CD4-positive, alpha-beta T cell treated with Interleukin-15 for 4 hours (primary cell): ENCODE data around the gene MCC.

Experiments used
- DNase-seq: peaks from one replicate; pipeline ENCODE4 v3.0.0-alpha.2; 2020; ENCODE audit warnings: low spot score

The MCC gene

DNA sequence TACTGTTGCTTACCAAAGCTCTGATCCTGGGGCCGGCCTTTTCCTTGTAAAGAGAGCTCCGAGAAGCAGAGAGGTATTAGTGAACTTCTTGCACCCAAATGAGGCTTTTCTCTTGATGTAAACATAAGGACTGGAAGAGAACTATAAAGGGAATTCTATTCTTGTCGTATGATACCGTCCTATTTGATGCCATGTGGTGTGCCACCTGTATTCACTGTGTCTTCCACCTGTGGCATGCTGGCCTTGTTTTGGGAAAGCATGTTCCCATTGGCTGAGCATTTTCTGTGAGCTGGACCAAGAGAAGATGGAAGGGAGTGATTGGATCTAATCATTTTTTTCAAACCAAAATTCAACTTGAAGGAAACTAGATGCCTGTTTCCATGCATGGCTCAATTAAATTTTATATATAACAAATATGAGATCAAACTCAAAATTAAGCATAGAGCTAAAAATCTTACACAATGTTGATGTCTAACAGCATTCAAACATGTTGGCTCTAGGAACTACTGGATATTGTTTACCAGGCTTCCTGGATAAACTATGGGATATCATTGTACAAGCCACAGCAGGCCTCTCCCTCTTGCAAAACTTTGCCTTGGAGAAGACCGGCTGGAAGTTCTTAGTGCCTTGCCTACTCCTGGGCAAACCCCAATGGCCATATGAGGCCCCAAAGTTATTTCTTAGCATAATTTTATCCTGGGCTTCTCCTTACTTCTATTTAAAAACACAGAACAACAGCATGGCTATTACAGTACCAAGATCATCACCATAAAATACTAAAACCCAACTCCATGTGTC lies 168.8 kb downstream of the MCC start:
- no peak for DNase-seq

DNA sequence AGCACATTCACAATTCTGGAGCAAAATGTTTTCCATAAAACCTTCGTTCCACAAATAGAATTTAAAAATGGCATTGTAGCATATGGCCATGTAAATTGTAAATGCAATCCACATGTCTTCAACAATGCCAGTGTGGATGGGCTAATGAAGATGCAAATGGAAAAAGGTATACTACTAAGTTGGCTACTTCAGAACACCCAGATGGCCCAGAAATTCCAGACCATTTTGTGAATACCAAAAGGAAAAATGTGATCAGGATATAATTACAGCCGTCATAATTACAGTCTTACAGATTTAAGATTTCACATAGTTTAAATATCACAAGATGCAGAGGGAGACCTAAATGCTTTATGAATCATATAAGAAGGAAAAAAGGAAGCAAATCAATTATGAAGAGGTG lies 170.6 kb downstream of the MCC start:
- DNase-seq = no peak

DNA sequence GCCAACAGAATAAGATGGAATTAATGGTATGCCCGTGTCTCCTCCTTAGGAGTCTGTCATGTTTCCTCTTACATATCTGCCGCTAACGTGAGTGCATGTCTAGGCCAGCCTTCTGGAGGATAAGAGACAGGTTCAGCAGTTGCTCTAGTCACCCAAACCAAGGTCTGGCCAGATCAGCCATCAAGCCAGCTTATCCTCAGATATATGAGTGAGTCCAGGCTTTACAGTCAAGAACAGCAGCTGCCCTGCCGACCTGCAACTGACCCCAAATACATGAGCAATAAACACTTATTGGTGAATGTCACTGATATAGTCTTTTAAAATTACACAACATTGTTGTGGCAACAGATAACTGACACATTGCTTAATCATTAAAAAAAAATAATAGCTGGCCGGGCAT lies 177.0 kb downstream of the MCC start:
- no peak for DNase-seq

DNA sequence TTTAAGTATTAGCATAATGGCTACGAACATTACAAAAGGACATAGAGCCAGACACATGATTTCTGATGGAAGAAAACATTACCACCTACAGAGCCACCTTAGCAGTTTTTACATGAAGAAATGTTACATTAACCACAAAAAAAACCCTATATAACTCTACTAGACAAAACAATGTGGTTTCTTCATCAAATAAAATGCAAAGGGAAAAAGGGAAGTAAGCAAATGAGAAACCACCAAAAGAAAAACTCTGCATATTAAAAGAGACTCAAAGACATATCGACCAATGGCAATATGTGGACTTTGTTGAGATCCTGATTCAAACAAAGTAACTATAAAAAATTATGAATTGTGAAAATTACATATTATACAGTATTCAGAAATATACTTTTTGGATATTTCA lies 186.1 kb downstream of the MCC start:
- DNase-seq = no peak

DNA sequence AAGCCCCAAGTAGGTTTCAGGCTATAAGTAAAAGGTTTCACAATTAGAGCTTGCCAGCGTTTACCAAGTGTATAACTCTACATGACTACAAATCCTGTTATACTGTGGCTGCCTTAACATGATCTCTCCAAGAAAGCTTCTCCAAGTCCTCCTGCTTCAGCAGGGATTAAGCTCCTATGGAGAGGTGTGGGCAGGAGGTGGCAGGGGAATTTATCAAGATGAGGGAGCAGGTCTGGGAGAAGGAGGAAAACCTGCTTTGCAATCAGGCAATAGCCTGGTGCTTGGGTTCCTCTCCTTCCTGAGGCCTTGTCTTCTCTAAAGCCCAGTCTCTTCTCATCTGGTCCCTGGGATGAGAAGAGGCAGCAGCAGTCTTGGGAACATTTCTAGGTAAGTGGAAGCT lies 188.7 kb downstream of the MCC start:
- DNase-seq = no peak

DNA sequence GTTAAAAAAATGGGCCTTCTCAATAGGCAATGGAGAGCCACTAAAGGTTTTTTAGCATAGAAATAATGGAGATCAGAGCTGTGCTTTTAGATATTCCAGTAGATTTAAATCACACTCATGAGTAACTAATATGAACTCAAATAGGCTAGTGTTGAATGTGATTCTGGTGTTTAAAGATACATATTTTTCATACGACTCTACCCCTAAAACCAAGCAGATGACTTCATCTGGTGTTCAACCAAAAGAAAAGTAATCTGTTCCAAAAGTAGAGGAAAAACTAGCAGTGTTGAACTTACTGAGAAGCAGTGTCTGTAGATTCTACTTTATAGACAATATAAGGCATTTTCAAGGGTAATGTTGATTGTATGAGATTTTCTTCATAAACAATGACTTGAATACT lies 191.6 kb downstream of the MCC start:
- no peak for DNase-seq

DNA sequence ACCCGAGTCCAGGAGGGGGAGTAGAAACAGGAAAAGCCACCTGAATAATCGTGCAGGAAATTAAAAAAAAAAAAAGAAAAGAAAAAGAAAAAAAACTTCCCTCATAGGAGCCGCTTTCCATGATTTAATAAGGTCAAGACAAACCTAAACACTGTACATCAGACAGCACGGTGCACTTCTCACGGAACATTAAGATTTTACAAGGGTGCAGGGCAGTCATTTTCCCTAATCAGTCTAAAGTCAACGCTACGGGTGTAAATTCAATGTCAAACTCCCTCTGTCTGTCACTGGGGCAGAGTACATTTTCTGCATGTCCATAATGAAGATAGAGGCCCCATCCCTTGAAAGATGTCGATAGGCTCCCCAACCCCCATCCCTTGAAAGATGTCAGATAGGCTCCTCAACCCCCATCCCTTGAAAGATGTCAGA lies 193.1 kb downstream of the MCC start:
- DNase-seq = no peak

DNA sequence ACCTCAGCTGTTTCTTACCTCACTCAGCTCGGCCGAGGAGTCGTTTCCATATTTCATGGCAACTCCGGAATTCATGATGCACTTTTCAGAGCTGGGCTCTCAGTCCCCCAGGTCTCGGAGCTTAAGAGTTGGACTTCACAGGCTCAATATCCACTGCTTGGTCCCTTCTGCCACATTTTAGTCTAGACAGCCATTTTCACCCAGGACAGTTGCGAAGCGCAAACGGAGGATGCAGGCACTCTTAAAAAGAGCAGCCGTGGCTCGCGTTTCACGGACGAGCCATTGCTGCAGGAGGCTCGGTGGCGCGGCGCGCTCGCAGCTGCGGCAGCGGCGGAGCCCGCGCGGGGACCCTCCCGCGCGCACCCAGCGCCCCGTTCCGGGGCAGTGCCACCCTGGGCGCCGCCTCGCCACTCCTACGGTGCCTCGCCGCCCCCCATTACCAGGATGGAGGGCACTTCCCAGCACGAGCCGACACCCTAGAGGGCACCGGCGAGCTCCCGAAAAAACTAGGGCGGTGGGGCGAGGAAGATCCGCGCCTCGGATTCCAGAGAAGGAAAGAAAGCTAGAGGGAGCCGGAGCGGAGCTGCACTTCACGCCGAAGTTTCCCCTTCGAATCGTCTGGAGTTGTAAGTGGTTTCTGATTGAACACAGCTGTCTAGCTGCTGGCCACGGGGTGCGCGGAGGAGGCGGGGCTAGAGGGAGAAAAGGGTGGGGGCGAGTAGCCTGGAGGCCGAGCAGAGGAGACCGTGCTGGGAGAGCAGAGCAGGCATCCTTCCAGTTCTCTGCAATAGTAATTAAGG lies 193.7 kb downstream of the MCC start:
- DNase-seq = peak; percentile 60

DNA sequence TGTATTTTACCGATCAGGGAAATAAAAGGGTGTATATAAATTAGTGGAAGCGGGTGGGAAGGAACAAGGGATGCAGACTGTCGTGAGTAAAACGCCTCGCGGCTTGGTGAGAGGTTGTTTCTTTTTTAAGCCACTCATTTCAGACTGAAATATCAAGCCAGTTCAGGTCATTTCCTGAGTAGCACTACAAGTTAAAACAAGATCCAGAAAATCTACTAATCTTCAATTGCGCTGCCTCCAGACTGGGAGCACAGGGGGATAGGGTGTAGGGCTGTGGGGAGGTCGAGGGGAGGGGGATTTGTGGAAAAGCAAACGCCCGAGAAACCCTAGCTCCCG lies 194.3 kb downstream of the MCC start:
- no peak for DNase-seq

DNA sequence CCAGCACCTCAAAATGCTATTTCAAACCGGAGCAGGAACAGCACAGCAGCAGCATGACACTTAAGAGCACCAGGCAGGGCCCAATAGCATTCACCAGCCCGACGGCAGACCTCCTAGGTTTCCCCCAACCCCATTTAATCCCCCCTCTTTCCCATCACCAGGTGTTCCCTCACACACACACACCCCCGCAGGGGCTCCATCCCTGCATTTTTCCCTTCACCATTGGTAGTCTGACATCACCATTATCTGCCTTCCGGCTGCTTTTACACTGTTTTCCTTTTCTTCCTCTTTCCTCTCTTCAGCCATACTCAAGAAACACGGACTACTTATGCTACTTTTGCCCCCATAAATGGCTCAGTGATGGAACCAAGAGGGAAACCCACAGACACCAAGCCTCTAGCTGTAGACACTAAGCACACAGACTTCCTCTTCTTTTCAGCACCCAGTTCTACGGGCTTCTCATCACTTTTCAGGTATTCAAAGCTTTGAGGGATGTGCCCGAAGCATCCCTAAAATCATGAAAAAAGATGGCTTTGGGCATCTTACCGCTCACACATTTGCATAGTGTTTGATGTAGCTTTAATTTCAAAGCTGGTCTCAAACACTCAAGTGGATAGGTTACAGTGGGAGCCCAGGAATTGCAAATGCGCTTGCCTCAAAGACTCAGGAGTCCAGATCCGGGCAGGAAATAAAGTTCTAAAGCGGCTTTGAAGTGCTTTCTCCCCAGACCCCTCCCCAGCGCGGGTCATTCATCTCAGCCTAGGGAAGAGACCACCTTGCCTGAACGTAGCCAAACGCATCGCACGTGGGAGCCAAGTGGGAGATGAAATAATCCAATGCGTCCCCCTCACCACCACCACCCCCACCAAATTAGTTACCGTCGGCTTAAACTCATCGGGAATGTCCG lies 194.9 kb downstream of the MCC start:
- DNase-seq = no peak

DNA sequence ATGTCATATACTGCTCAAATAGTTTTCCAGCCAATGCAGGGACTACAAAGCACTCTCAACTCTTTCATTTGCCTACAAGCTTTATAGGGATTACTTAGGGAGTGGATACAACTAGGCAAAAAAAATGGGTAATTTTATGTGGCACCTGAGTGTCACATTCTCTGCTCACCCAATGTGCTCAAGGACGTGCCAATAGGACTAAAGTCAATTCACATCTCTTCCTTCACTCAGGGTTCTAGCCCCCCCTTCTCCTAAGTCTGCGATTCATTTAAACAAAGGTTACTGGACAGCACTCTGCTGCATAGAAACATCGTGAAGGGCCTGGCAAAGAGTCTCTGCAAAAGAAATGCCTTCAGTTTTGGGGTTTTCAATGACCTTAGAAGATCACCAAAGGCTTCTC lies 195.8 kb downstream of the MCC start:
- no peak for DNase-seq

DNA sequence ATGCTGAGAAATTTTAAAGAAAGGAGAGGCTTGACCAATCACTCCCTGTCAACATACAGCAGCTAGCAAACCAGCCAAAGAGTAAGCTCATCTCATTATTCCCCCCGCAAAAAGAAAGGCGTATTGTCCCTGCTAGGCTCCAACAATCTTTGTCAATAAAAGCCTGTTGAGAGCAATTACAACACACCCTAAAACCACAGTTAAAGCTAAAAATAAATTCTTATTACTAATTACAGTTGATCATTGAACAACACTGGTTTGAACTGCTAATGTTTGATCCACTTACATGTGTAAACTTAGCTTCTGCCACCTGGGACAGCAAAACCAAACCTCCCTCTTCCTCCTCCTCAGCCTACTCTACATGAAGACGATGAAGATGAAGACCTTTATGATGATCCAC lies 204.7 kb downstream of the MCC start:
- no peak for DNase-seq

DNA sequence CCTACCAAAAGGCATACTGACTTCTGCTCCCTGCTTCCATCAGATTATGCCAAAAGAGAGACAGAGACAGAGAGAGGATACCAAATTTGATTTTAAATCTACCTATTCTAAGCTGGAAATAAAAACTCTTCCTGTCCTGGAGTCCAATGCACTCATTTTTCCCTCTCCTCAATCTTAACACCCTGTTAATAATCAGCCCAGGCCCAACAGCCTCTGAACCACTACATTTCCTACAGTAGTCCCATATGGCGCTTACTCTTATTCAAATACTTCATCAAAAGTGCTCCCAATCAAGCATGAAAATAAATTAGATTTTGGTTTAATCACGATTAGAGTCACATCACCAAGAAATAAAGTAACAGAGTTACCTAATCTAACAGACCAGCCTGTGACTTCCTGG lies 205.8 kb downstream of the MCC start:
- no peak for DNase-seq

DNA sequence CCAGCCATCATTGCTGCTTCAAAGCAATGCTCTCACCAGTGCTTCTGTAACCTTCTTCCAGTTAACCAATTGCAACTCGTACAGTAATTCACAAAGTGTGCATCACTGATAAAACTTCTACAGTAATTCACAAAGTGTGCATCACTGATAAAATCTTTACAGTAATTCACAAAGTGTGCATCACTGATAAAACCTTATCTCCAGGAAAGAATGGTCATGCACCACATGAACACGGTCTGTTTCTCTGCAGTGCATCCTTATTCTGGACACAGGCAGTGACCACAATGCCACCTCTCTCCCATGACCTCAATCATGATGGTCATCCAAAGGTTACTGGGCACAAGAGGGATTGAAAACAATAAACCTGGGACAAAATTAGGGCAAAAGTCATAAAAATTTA lies 207.1 kb downstream of the MCC start:
- DNase-seq = no peak

DNA sequence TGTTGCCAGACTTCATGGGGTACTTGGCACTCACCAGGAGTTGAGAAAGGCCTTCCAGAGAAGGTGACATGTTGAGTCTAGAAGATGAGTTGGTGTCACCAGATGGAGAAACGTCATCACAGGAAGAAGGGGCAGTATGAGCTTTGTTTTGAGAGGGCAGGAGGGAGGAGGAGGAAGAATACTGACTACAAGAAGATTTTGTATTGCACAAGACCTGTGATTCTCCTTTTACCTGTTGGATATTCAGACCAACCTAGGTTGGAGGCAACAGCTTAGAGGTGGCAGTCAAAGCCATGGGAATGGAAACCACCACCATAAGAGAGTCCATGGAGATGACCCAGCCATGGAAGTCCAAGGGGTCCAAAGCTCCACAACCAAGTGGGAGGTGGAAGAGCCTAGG lies 207.7 kb downstream of the MCC start:
- no peak for DNase-seq

DNA sequence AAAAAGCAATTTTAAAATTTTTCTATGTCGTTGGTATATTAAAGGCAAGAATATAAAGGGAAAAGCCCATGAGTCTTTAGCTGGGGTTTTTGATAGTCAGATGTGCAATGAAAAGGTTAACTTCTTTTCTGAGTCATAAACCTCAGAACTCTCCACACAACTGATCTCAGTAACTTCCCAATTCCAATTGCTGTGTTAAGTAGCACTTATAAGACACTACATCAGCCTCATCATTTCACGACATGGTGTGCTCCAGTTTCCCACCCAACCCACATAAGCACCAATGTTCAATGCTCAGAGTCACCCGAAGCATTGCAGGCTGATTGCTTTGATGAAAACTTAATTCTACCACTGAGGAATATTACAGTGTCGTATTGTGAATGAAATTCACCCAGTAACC lies 209.3 kb downstream of the MCC start:
- DNase-seq = no peak

DNA sequence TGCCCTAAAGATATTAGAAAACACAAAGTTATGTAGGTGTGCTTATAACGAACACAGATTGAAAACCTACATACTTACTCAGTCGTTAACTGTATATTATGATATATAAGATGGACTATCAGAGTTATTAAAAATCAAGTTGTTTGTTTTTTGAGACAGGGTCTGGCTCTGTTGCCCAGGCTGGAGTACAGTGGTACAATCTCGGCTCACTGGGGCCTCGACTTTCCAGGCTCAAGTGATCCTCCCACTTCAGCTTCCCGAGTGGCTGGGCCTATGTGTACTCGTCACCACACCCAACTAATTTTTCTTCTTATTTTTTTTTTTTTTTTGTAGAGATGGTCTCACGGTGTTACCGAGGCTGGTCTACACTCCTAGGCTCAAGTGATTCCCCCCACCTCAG lies 211.8 kb downstream of the MCC start:
- no peak for DNase-seq

DNA sequence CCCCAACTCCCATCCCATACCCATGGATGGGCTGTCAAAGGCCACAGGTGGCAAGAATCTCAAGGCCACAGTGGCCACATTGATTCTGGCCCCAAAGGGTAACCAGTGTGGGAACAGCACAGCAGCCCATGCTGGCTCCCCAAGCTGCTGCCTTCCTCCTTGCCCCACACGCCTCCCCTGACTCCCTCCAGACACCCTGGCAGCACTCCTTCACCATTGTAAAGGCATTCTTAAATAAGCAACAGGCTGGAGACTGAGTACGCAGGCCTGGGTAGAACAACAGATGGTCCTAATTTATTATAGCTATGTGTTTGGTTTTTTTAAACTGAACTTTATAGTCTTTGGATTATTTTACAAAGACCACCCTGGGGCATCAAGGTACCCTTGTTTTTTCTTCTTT lies 212.3 kb downstream of the MCC start:
- DNase-seq = no peak

DNA sequence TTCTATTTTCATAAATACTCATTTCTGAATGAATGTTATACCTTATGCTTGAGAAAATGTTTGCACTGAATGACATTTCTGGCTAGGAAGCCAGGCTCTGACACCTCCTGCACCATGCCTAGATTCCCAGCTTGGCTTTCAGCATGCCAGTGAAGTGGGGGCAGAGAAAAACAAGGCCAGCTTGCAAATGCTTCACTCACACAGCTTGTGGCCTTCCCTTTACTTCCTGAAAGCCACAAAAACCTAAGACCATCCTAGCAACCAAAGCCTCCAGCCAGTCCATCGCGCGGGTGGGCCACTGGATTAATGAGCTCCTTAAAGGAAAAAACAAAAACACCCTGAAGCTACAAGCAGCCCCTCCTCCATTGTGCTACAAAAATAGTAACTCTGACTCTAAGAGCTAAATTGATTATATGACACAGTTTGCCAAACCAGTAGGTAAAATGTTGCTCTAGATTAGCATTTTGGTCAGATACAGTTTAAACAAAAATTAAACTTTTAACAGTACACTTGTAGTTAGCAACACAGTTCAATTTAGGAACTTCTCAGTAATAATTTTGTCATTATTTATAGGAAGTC lies 213.3 kb downstream of the MCC start:
- no peak for DNase-seq

DNA sequence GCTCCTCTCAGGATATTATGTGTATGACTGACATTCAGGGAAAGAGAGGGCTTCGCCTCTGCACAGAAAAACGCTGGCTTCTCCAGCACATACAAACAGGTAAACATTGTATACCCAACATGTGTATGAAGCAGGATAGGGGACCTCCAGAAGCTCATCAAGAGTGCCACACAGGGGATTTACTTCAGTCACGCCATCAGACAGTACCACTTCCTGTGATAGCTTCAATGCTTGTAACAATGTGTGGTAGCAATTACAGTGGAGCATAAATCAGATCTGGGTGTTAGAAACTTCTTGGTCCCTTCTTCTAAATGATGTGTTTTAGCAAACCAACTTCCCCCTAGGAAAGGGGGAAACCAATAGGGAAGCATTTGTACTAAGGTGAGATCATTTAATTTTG lies 214.3 kb downstream of the MCC start:
- no peak for DNase-seq

DNA sequence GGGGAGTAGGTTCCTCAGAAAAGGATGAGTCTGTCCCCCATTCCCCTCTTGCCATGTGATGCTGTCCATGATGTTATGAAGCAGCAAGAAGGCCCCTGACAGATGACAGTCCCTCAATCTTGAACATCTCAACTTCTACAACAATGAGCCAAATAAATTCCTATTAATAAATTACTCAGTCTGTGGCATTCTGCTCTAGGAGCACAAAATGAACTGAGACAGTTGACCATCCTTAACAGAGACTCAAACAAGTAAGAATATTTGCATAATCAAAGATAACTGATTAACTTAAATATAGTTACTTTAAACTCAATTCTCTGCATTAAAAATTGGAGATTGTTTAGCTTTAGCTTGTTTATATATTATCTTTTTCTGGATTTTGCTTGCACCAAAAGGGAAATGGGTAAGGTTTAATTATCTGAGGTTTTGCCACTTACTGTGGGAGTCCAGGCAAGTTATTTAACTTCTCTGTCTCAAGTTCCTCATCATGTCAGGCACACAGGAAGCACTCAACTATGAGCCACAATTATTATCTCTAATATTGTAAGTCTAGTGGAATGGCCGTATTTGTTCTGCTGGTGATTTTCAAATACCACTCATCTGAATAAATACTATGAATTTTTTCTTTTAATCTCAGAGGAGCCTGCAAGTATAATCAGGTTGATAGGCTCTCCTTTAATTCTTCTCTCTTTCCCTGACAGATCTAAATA lies 216.4 kb downstream of the MCC start:
- DNase-seq = no peak

DNA sequence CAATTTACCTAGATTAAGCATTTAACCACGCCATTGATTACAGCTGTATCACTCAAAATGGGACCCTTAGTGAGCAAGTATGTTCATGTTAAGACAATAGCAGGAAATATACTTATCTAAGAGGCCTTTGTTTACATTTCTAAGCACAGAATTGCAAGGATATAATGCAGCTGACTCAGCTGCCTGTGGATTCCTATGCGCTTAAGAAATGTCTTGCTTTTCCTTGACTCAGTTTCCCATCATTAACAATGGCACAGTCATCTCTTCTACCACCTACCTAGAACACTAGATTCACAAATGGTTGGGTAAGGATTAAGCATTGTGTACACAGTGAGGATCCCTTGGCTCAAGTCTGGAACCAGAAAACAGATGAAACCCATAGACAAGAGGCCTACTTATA lies 217.2 kb downstream of the MCC start:
- DNase-seq = no peak
